Transverse colon (tissue), 3 donors: ENCODE data around the gene VPS33A.

Source experiments
- CTCF ChIP-seq, 5 experiments: fragments of 200-600 bp in 3 of 5; fragments of 450-650 bp in 2 of 5; sonication (generic) in 3 of 5; IDR thresholded peaks; 1 replicate in 2 of 5; 2 replicates in 3 of 5; pipeline ENCODE4 v1.5.1; 2016 to 2017; ENCODE audit warnings: antibody characterized with exemption in 5 of 5, inconsistent platforms in 3 of 5, mild to moderate bottlenecking in 2 of 5, moderate library complexity in 1 of 5
- POLR2A ChIP-seq: fragments of 450-650 bp; IDR thresholded peaks from one replicate; pipeline ENCODE4 v1.6.1; 2016; ENCODE audit warnings: antibody characterized with exemption, mild to moderate bottlenecking, moderate library complexity

GRCh38 chr12:122297494-122297893 lies 31.2 kb upstream of the VPS33A start:
- TF ChIP-seq CTCF (IDR thresholded peaks at IDR 0.05) (no peak), POLR2A (no peak)
